Fibroblast of lung (primary cell): ENCODE results near the gene SYT15.

ENCODE experiments used
- CTCF ChIP-seq, 2 donors: IDR thresholded peaks in 1 of 2; conservative IDR thresholded peaks in 1 of 2; 1 replicate in 1 of 2; 2 replicates in 1 of 2; pipeline ENCODE4 v1.5.1; 2011 to 2012; ENCODE audit warnings: low read length in 2 of 2, control low read depth in 1 of 2, inconsistent platforms in 1 of 2, low read depth in 1 of 2, mild to moderate bottlenecking in 1 of 2
- EZH2 ChIP-seq: IDR thresholded peaks from 2 replicates; pipeline ENCODE4 v1.5.1; 2012; ENCODE audit warnings: low read length, control low read depth, mild to moderate bottlenecking; ENCODE audit errors: missing control alignments

GRCh38 chr10:46534828-46535524 lies 44.0 kb upstream of the SYT15 start:
- TF ChIP-seq CTCF (conservative IDR thresholded peaks at IDR 0.05 in 1 of 2, IDR thresholded peaks at IDR 0.05 in 1 of 2; ENCODE audit: low read depth in 1 of 2, low read length in 2 of 2) (no peak), EZH2 (no peak)
